HG03103 (cell line): ENCODE data around the gene SMIM14.
"Not testable (repeated sequence)": the region's sequence is repeated elsewhere in the genome, so short reads cannot be mapped to it uniquely, and the experiment has no call there.

ENCODE experiments used
- ATAC-seq: cut with Tn5 transposase; IDR thresholded peaks from one replicate; pipeline ENCODE4 v1.9.1; 2021; ENCODE audit warnings: low read depth; ENCODE audit not compliant: unreplicated experiment

The SMIM14 gene

GRCh38 chr4:39648827-39649558 lies 10.3 kb upstream of the SMIM14 start:
- ATAC-seq, result no peak

GRCh38 chr4:39648213-39648612 lies 9.5 kb upstream of the SMIM14 start:
- ATAC-seq, result no peak

GRCh38 chr4:39642885-39643552 lies 4.4 kb upstream of the SMIM14 start:
- ATAC-seq, result no peak

DNA sequence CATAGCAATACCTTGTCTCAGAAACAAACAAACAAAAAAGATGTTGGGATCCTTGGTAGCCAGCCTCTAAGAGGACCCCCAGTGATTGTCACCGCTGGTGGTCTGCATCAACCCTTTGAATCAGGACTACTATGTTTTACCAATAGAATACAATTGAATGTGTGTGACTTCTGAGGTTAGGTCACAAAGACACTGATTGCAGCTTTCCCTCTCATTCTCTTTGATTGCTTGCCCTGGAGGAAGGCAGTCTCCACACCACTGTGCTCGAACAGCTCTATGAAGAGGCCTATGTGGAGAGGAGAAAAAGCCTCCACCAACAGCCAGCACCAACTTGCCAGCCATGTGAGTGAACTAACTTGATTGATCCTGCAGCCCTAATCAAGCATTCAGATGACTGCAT lies 2.8 kb upstream of the SMIM14 start:
- ATAC-seq, result no peak

DNA sequence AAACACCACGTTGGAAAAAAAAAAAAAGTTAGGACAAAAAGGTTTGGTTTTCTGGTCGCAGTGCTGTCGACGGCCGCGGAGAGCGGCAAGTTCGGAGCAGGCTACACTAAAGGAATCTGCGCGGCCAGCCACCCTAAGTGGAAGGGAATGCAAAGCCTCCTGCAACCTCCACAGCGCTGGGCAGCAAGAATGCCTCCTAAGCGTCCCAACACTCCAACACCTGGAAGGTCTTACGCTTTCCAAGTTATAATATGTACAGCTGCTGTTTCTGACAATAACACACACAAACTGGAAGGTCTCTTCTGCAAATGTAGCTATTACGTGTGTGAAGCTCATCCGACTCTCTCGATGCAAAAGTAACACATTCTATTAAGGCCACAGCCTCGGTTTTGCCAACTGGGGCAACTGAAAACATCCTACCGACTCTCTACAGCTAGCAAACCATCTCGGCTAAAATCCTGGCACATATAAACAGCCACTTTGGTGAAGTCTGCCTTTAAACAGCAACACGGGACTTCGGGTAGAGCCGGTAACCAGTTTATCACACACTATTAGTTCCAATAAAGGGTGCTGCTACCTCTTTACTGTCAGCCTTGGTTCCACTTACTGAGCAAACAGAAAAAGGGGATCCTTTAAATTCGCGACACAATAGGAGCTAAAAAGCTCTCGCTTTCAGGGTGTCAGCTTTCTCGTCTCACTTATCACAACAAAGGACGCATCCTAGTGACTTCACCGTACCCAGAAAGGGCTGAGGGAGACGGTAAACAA lies 895 bp downstream of the SMIM14 start:
- no peak for ATAC-seq

GRCh38 chr4:39637221-39637585 lies 1.5 kb downstream of the SMIM14 start:
- no peak for ATAC-seq

DNA sequence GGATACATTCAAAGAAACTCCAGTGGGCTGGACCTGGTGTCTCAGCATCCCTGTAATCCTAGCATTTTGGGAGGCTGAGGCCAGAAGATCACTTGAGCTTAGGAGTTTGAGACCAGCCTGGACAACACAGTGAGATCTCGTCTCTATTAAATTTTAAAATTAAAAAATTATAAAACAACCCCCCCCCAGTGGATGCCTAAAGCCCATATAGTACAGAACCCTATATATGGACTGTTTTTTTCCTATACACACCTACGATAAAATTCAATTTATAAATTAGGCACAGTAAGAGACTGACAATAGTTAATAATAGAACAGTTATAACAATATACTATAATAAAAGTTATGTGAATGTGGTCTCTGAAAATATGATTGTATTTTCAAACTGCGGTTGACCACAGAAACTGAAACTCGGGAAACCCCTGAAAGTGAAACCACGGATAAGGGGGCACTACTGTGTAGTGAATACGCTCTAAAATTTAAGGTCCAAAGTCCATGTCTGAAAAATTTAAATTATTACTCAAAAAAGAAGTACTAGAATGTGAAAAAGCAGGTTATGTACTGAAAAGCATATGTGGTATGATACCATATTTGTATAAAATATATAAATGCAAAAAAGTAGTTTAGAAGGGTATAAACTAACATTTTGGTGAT lies 2.0 kb downstream of the SMIM14 start:
- no peak for ATAC-seq

DNA sequence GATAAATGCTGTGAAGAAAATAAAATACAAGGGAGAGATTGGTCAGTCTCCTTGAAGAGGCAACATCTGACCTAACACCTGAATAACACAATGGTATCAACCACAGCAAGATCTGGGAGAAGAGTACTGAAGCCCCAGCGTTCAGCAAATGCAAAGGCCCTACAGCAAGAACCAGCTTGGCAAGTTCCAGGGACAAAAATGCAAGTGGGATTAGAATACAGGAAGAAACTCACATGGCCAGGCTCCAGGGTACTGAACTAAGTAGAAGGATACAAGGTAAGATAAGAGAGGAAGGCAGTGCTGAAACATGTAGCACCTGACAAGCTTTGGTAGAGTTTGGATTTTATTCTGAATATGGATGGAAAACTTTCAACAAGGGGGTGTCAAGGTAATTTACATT lies 3.6 kb downstream of the SMIM14 start:
- no peak for ATAC-seq

- ATAC-seq, result peak; percentile 56
Observed at GRCh38 chr4:39631700-39632079, 7.0 kb downstream of the SMIM14 start.

DNA sequence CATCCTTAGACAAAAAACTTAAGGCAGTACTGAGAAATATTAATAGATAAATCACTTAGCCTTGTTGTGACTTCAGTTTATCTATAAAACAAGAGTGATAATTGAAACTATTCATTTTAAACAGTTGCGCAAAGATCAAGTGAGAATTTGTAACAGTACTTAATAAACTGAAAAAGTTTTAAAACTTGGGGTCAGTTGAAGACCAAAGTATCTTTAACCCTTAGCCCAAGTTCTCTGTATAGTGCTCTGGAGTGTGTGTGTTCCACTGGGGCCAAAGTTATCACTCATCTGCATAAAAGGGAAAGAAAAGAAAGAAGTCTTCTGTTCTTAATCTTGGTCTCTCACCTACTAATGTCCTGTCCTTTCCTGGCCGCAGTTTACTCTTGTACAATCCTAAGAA lies 11.3 kb downstream of the SMIM14 start:
- no peak for ATAC-seq

GRCh38 chr4:39626913-39627312 lies 11.8 kb downstream of the SMIM14 start:
- ATAC-seq, result no peak

- ATAC-seq, result peak; percentile 63
Observed at GRCh38 chr4:39626261-39626660, 12.4 kb downstream of the SMIM14 start.

GRCh38 chr4:39621582-39621981 lies 17.1 kb downstream of the SMIM14 start:
- ATAC-seq, result no peak

- ATAC-seq, result no peak
Observed at GRCh38 chr4:39620551-39621313, 17.9 kb downstream of the SMIM14 start.

- no peak for ATAC-seq
Observed at GRCh38 chr4:39617534-39617933, 21.1 kb downstream of the SMIM14 start.

- ATAC-seq, result no peak
Observed at GRCh38 chr4:39616651-39617050, 22.0 kb downstream of the SMIM14 start.

GRCh38 chr4:39616112-39616511 lies 22.6 kb downstream of the SMIM14 start:
- not testable (repeated sequence) for ATAC-seq

- ATAC-seq, result no peak
Observed at GRCh38 chr4:39614487-39615162, 24.0 kb downstream of the SMIM14 start.

DNA sequence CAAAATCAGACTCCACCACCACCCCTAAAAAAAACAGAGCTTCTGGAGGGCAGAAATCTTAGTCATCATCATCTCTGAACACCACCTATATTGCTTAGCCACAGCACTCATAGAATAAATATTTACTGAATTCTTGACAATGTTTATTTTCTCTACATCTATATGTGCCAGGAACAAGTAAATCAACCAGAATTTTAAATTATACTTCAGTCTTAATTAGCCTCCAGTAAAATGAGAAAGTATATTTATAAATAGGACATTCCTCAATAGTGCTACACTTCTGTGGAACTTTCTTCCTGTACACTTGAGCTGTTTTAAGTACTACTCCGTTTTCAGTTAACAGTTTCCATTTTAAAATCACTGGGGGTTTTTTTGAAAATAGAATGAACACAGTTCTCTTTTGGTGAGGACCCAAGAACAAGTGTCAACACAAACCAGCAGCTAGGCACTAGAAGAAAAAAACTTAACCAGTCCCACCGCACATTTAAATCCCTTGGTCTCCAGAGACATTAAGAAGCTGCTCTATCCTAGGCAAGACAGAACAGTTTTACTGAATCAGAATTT lies 25.5 kb downstream of the SMIM14 start:
- no peak for ATAC-seq
